Fibroblast of mammary gland (primary cell): ENCODE measurements around the gene SUN3.
"Not testable (repeated sequence)": the region's sequence is repeated elsewhere in the genome, so short reads cannot be mapped to it uniquely, and the experiment has no call there.

Experiments
- DNase-seq: peaks from one replicate; pipeline ENCODE4 v3.0.0-alpha.2; 2010; ENCODE audit warnings: low read depth
- H3K4me3 ChIP-seq: 2 replicates; pipeline ENCODE4 v1.5.1; 2011; ENCODE audit warnings: low read depth, mild to moderate bottlenecking, low read length, moderate library complexity; ENCODE audit not compliant: control insufficient read depth
- CTCF ChIP-seq: conservative IDR thresholded peaks from 2 replicates; pipeline ENCODE4 v1.5.1; 2011; ENCODE audit warnings: low read depth, low read length, inconsistent platforms; ENCODE audit not compliant: control insufficient read depth, insufficient read depth

The SUN3 gene

GRCh38 chr7:48011951-48012350, 17.0 kb downstream of the SUN3 start:
- TF ChIP-seq CTCF, result no peak
- DNase-seq, result no peak
- H3K4me3 ChIP-seq, result no peak overlapping the region

GRCh38 chr7:48011323-48011722, 17.6 kb downstream of the SUN3 start:
- H3K4me3 ChIP-seq, result no peak overlapping the region
- no peak for TF ChIP-seq CTCF
- DNase-seq, result no peak

- no peak for DNase-seq
- no peak for TF ChIP-seq CTCF
These were observed 19.0 kb downstream of the SUN3 start for GRCh38 chr7:48009954-48010353.

GRCh38 chr7:48009257-48009656, 19.6 kb downstream of the SUN3 start:
- no peak for TF ChIP-seq CTCF
- no peak for DNase-seq
- H3K4me3 ChIP-seq, result no peak overlapping the region

More at GRCh38 chr7:48009954-48010353, 19.0 kb downstream of the SUN3 start:
- no peak overlapping the region for H3K4me3 ChIP-seq

GRCh38 chr7:48006866-48007265, 22.0 kb downstream of the SUN3 start:
- DNase-seq, result no peak
- no peak for TF ChIP-seq CTCF
- no peak overlapping the region for H3K4me3 ChIP-seq

- TF ChIP-seq CTCF, result no peak
- H3K4me3 ChIP-seq, result no peak overlapping the region
- no peak for DNase-seq
These were observed 24.3 kb downstream of the SUN3 start for GRCh38 chr7:48004638-48005037.

GRCh38 chr7:48004032-48004431, 24.9 kb downstream of the SUN3 start:
- no peak for DNase-seq
- H3K4me3 ChIP-seq, result no peak overlapping the region
- no peak for TF ChIP-seq CTCF

- DNase-seq, result peak; percentile 56
- not testable (repeated sequence) for H3K4me3 ChIP-seq
These were observed 28.7 kb downstream of the SUN3 start for GRCh38 chr7:48000164-48000563.
